HepG2 (cell line): ENCODE results near the gene SHMT1. TPM values are rescaled to one million over a fixed set of nuclear protein-coding genes. Genes with fewer than 3 reads are reported as not detected.
"Not testable (repeated sequence)": the region's sequence is repeated elsewhere in the genome, so short reads cannot be mapped to it uniquely, and the experiment has no call there.

Experiments
- ATAC-seq: fragments of 200-7000 bp; cut with Tn5 transposase; 3 replicates; pipeline ENCODE4 v1.9.1; 2020; ENCODE audit warnings: mild to moderate bottlenecking, moderate library complexity
- BruUV-seq: library from RNA; stranded (reverse); fragments of 400-500 nt; replicated peaks from 2 replicates; lab custom pipeline; 2021; lab: Mats Ljungman, UMichigan
- CTCF ChIA-PET: fragments of 300-600 bp; formaldehyde crosslinking; extraction: SDS; loops from one replicate; lab custom pipeline; 2021; ENCODE audit warnings: low total read pairs, inconsistent platforms, low intra/inter-chr PET ratio; lab: Yijun Ruan, JAX
- POLR2A ChIA-PET: fragments of 350-600 bp; sonication (Branson Sonifier 250); formaldehyde crosslinking; loops from one replicate; lab custom pipeline; 2020; ENCODE audit warnings: antibody characterized with exemption, inconsistent platforms; lab: Yijun Ruan, JAX
- DNase-seq: peaks from one replicate; pipeline ENCODE4 v3.0.0-alpha.2; 2015; ENCODE audit warnings: low spot score
- FAIRE-seq: peaks from 3 replicates; lab custom pipeline; 2011; peaks lifted over from hg19 to GRCh38; lab: Jason Lieb, UNC
- H2AFZ ChIP-seq: one replicate; pipeline ENCODE4 v1.6.1; 2011; ENCODE audit warnings: low read length, inconsistent platforms
- H3K27ac ChIP-seq: fragments of 300-600 bp; 3 replicates; pipeline ENCODE4 v1.8.0; 2011; ENCODE audit warnings: mixed run types, mild to moderate bottlenecking, mixed read lengths, low read length, inconsistent platforms; ENCODE audit not compliant: insufficient read depth; ENCODE audit errors: extremely low read length
- H3K27me3 ChIP-seq, 2 experiments: fragments of 200-600 bp in 1 of 2; 2 replicates in 1 of 2; 3 replicates in 1 of 2; pipeline versions ENCODE4 v1.6.0 to v1.8.0; 2011; ENCODE audit warnings: low read length in 2 of 2, mild to moderate bottlenecking in 2 of 2, moderate library complexity in 2 of 2, inconsistent platforms in 1 of 2; ENCODE audit not compliant: insufficient read depth in 2 of 2, control insufficient read depth in 1 of 2
- H3K36me3 ChIP-seq, 2 experiments: fragments of 200-600 bp in 1 of 2; replicated peaks in 1 of 2; 2 replicates in 1 of 2; 3 replicates in 1 of 2; pipeline versions ENCODE4 v1.5.1 to v1.8.0; 2011; ENCODE audit warnings: low read length in 2 of 2, inconsistent platforms in 1 of 2; ENCODE audit not compliant: insufficient read depth in 2 of 2, control insufficient read depth in 1 of 2
- H3K4me1 ChIP-seq: 2 replicates; pipeline ENCODE4 v1.5.1; 2012; ENCODE audit warnings: low read length, inconsistent platforms; ENCODE audit not compliant: insufficient read depth
- H3K4me2 ChIP-seq: 2 replicates; pipeline ENCODE4 v1.6.0; 2011; ENCODE audit warnings: low read depth, low read length, inconsistent platforms
- H3K4me3 ChIP-seq, 3 experiments: fragments of 200-600 bp in 1 of 3; sonication (generic), shearing (Covaris generic) in 1 of 3; replicated peaks in 1 of 3; 2 replicates each; pipeline ENCODE4 v1.5.1; 2011 to 2016; ENCODE audit warnings: low read length in 3 of 3, inconsistent platforms in 2 of 3, low read depth in 2 of 3, mild to moderate bottlenecking in 2 of 3, control low read depth in 1 of 3, mixed read lengths in 1 of 3; ENCODE audit not compliant: insufficient read depth in 1 of 3
- H3K79me2 ChIP-seq: one replicate; pipeline ENCODE4 v1.6.1; 2011; ENCODE audit warnings: low read length, inconsistent platforms; ENCODE audit not compliant: insufficient read depth
- H3K9ac ChIP-seq: 2 replicates; pipeline ENCODE4 v1.6.0; 2011; ENCODE audit warnings: mild to moderate bottlenecking, low read depth, low read length, inconsistent platforms; ENCODE audit not compliant: insufficient read depth
- H3K9me3 ChIP-seq: 2 replicates; pipeline ENCODE4 v1.5.1; 2012; ENCODE audit warnings: mild to moderate bottlenecking, low read length
- H4K20me1 ChIP-seq: 2 replicates; pipeline ENCODE4 v1.6.0; 2011; ENCODE audit warnings: inconsistent platforms, mild to moderate bottlenecking, low read length, moderate library complexity; ENCODE audit not compliant: insufficient read depth
- NFIC ChIP-seq: IDR thresholded peaks from 2 replicates; pipeline ENCODE4 v1.6.1; 2012; ENCODE audit warnings: mild to moderate bottlenecking, low read length, inconsistent platforms
- WGBS: methylation state at CpG from one replicate; pipeline ENCODE4 v1.1.6; 2017; ENCODE audit warnings: low lambda C conversion rate; 5-methylcytosine and 5-hydroxymethylcytosine counted together
- in situ Hi-C: cut with HindIII; loops from 2 replicates; pipeline ENCODE4 v1.10.0; 2017; ENCODE audit warnings: low pct_unique_long_range_greater_than_20kb; ENCODE audit not compliant: extremely low pct_ligation_motif_present
- intact Hi-C: fragments of 100-400 bp; cut with micrococcal nuclease; formaldehyde crosslinking; loops from one replicate; pipeline ENCODE4 v1.10.0; 2022; ENCODE audit not compliant: unreplicated experiment
- polyA plus RNA-seq, 8 experiments: library from polyadenylated mRNA; depleted of rRNA in 3 of 8; stranded (reverse) in 7 of 8; unstranded in 1 of 8; fragments of >200 nt; fragmentation: Illumina TruSeq in 4 of 8; extraction: Trizol in 4 of 8; gene quantifications; 2 replicates each; pipeline versions ENCODE4 v1.2.1 to v1.2.3, GENCODE V29; 2011 to 2016; ENCODE audit warnings: low read depth in 4 of 8, missing spikeins in 1 of 8, mixed read lengths in 1 of 8; ENCODE audit not compliant: insufficient read depth in 1 of 8
- total RNA-seq, 5 experiments: library from RNA; depleted of rRNA; stranded (reverse); fragments of >200 nt; fragmentation: Illumina TruSeq; extraction: Trizol; gene quantifications; 2 replicates each; pipeline ENCODE4 v1.2.3, GENCODE V29; 2016; ENCODE audit warnings: low read depth in 1 of 5

SHMT1 gene
- total and polyA plus RNA-seq, 2 of the 13 experiments (the other 11 are each of a cell fraction or from before 2014, with no cell fraction given): 21.3 to 48.8 TPM

- BruUV-seq: no TSS peak
- H3K36me3 ChIP-seq: peaks cover 25 to 57% of the 10 kb centered on the region in 2 experiments
These were observed 62.4 kb downstream of the SHMT1 start for GRCh38 chr17:18300725-18301480.

GRCh38 chr17:18298061-18298460, 65.3 kb downstream of the SHMT1 start:
- FAIRE-seq, H3K9me3 ChIP-seq, BruUV-seq, H2AFZ ChIP-seq, POLR2A ChIA-PET, H3K27ac ChIP-seq, ATAC-seq, H3K9ac ChIP-seq, in situ Hi-C loops, H3K4me1 ChIP-seq, H3K79me2 ChIP-seq, CTCF ChIA-PET, H3K4me2 ChIP-seq, H4K20me1 ChIP-seq, intact Hi-C loops, DNase-seq, H3K4me3 ChIP-seq, H3K27me3 ChIP-seq: not testable (repeated sequence)
- WGBS: 88% methylated on average over 6 of the region's 30 CpGs
- peaks cover 26 to 54% of the 10 kb centered on the region in 2 experiments for H3K36me3 ChIP-seq

More at GRCh38 chr17:18300725-18301480, 62.4 kb downstream of the SHMT1 start:
- ATAC-seq: no peak
- intact Hi-C loops: no loop called here
- CTCF ChIA-PET: no interaction called here
- no peak for TF ChIP-seq NFIC
- TF ChIP-seq, all 625 proteins: peak for 0
- no peak overlapping the region for H2AFZ ChIP-seq
- in situ Hi-C loops: no loop called here
- H3K4me1 ChIP-seq: no peaks in the 10 kb centered on the region
- no peaks in the 10 kb centered on the region for H3K79me2 ChIP-seq
- no peak overlapping the region for H3K9ac ChIP-seq
- H3K27ac ChIP-seq: no peak overlapping the region
- H3K9me3 ChIP-seq: no peaks in the 10 kb centered on the region
- H3K4me3 ChIP-seq: no peak overlapping the region
- POLR2A ChIA-PET: no interaction called here
- H3K27me3 ChIP-seq: no peaks in the 10 kb centered on the region
- DNase-seq (no peak), FAIRE-seq (no peak)
- H3K4me2 ChIP-seq: no peak overlapping the region
- no peaks in the 10 kb centered on the region for H4K20me1 ChIP-seq
- 98% methylated on average over 8 of the region's 8 CpGs for WGBS
